ENCODE results near the gene MGAT5.

Gene MGAT5

DNA sequence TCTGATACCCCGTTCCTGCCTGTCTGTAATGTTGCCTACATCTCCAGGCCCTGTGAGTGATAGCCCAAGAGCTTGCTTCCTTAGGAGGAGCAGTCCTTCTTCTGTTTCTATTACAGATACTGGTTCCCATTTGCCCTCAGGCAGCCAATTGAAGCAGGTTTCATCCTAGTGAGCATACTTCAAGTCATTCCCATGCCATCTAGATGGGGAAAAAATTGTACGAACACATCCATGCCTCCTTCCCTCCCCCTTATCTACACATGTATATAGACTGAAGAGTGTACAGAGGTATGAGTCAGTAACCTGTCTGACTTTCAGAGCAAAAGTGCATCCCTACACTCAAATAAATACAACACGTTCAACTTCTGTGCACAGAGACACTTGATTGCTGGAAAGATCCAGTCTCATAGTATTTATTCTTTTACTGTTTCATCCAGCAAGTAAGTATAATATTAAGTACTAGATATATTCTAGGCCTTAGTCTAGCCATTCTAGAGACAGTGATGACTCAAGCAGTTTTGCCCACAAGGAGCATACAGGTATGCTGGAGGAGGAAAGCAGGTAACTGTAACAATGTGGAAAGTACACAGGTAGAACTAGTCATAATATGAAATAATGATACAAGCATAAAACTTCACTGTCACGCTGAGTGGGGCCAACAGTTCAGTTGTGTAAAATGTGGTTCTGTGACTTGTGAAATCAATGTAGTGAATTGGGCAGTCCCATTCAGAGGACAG lies 153.4 kb downstream of the MGAT5 start:
- no peak for DNase-seq

DNA sequence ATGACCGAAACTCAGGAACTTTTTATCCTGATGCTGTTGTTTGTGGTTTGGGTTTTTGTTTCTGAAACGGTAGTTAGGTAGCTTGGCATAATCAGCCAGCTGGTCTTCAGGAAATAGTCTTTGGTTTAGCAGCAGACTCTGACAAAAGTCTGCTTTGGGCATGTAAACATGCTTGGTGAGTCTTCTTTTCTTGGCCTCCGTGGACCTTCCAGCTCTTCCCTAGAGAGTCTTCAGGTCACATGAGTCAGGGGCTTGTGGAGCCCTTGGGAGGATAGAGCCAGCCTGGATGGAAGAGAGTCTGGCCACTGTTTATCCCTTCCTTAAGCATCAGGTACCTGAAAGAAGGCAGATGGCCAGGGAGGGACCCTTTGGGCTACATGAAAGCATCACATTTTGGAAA lies 154.5 kb downstream of the MGAT5 start:
- no peak for DNase-seq

DNA sequence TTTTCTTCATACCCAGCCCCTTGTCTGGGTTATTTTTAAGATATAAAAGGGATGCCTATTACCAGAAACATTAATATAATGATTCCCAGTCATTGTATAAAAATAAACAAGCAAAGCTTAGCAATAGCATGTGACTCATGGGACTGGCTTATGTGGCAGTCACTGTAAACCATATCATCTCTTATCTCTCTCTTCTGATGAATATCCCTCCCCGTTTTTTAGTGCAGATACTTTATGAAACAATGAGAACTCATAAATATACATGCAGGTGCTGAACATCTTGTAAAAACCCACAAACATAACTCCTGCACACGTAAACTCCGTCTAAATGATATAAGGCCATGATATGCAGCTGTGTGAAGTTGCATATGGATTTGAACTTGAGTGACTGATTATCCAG lies 154.9 kb downstream of the MGAT5 start:
- DNase-seq, result no peak

DNA sequence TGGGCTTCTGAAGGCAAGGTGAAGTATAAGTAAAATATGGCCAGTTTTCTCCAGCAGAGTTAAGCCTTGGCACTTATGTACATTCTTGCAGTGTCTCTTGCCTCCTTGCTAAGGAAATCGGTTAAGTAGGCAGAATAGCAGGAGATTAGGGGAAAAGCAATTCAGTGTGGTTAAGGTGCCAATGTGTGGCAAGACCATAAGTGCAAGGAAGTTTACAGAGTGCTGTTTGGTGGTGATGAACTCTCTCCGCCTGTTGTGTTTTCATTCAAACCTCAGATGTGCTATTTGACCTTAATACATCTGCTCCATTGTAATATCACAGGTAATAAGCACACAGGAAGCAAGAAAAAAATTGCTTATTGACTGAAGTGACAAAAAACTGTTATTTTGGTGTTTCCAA lies 156.1 kb downstream of the MGAT5 start:
- DNase-seq, result no peak

DNA sequence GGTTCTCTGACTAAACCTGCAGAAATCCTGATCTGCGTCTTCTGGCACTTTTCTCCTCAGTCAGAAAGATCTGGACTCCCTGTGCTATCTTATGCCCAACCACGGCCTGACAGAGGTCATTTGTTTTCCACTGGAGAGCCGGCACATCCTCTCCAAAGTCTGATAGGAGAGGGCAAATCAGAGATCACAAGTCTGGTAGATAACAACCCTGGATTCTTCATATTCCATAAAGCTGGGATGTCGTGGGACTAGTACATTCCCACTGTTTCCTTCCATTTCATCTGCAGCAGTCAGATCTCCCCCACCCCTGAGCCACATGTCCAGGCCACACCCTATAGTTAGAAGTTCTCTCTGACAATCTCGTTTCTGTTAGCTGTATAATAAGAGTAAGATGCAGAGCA lies 157.0 kb downstream of the MGAT5 start:
- DNase-seq, result no peak

DNA sequence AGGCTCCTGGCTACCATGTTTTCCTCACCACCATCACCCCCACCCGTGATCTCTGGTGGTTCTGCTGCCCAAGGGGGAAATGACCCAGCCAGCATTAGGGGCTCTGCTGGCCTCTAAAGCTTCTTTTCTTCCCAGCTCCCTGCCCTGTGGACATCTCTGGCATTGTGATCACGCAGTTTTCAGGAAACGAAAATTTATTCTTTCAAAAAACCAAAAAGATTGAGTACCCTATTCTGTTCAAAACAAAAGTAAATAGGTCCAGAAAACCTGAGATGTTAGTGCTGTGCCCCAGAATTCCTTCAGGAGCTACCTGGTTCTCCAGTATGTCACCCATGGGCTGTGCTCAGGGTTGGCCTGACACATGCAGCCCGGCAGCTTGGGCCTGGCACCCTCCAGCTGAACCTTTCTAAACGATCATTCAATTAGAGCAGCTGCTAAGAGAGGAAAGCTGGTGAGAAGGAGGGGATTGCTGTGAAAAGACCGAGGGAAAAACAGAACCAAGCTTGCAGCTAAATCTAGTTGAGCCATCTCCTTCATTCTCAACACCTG lies 157.5 kb downstream of the MGAT5 start:
- no peak for DNase-seq

DNA sequence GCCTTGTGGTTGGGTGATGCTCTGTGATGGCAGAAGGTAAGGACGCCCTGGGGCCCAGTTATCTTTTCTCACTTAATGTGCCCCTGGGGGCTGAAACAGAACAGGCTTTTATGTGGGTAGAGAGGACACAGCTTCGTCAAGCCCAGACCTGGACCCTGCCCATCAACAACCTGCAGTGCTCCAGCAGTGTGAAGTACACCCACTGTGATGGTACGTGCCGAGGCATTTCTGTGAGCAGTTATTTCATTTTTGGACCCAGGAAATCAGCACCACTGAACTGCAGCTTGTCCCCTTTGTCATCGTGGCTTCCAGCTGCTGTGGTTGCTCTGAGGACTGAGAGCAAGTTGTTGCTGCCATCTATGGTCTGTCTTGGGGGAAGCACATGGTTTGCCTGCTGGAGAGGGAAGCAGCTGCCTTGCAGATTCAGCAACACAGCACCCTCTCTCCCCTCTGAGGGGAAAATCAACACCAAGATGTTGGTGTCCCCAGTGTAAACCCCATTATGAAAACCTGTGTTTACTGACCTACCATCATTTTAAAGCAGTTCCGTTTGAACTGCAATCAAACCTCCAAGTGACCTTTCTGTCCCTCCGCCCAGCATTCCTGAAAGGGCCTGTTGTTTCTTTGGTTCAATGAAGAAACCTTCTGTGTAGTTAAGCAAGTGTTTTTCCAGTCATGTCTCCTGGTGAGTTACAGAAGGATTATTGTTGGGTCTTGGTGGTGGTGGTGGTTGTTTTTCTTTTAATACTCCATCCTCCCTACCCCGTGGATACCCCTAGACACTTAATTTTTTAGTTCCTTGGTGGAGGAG lies 158.2 kb downstream of the MGAT5 start:
- DNase-seq, result peak; percentile 30

DNA sequence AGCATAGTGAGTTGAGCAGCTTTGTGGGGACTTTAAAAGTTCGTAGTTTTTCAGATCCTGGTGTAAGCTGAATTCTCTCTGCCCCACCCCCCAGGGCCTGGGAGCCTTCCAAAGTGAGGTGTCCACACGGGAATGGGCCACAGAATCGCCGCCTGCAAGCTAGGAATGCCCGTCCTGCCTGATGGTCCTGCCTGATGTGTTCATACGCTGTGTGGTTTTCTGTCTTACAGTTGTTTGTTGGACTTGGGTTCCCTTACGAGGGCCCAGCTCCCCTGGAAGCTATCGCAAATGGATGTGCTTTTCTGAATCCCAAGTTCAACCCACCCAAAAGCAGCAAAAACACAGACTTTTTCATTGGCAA lies 158.7 kb downstream of the MGAT5 start:
- no peak for DNase-seq

DNA sequence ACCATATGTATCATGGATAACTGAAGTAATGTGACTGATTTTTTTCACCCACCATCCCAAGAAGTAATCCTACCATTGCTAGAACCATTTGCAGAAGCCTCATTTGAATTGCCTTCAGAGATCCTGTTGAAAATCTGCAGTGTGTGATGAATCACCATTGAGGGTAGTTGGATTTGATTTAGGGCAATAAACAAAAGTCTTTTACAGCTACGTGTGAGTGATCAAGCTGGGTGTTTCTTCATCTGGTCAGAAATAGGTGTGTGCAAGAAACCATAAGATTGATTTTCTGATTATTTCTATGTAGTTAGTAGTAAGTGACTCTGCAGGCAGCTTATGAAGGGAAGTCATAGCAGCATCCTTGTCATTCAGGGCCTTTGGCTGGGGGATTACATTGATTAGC lies 159.6 kb downstream of the MGAT5 start:
- DNase-seq, result no peak

DNA sequence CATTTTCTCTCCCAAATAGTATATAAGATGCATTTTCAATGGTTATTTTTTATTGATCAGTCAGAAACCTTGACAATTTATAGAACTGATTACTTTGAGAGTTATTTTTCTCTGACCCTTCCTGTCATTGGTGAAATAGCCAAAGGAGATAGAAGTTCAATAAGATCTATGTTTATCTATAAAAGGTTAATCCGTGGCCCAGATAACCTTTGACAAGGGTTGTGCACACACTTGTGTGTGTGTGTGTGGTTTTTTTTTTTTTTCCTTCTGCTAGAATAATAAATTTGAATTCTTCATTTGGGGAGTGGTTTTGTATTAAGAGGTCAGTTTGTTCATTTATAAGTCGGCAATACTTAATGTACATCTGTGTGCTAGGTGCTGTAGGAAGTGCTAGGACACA lies 160.0 kb downstream of the MGAT5 start:
- DNase-seq, result no peak

DNA sequence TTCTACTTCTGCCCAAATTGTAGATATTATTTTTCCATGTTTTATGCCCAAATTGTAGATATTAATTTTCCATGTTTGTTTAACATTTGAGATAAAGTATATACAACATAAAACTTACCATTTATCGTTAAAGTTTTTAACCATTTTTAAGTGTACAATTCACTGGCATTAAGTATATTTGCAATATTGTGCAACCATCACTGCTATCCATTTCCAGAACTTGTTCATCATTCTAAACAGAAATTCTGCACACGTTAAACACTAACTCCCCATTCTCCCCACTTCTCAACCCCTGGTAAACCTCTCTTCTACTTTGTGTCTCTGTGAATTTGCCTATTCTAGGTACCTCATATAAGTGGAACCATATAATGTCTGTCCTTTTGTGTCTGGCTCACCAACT lies 162.1 kb downstream of the MGAT5 start:
- DNase-seq, result no peak

DNA sequence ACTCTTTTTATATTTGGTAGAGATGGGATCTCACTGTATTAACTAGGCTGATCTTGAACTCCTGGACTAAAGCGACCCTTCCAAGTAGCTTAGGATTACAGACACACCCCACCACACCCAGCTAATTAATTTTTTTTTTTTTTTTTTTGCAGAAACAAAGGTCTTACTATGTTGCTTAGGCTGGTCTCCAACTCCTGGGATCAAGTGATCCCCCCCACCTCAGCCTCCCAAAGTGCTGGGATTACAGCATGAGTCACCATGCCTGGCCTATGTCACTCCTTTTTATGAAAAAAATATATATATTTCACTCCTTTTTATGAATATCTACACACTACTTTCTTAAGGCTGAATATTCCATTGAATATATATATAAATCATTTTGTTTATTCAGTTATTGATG lies 162.8 kb downstream of the MGAT5 start:
- DNase-seq, result no peak

DNA sequence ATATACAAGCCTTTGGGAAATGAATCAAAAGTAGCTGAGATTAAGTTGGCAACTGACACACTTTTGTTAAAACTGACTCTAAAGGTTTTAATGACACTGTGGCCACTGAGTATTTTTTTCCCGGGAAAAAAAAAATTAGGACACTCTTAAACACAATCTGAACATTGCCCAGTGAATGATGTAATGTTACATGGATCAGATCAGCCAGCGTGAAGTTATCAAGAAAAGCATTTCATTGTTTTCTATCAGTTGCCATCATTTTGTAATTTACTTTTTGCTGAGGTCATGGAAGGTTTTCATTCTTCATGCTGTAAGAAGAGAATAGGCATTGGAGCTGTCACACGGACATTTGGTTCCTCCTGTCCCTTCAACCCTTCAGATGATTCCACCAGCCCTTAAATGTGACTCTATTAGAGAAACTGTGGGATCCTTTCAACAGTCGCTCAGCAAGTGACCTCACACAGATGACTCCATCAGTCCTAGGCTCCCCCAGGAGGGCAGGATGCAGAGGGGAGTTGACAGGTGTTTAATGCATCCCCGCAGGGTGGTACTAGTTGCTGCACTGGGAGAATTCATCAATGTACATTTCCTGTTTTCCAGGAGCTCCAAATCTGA lies 164.2 kb downstream of the MGAT5 start:
- DNase-seq, result no peak

DNA sequence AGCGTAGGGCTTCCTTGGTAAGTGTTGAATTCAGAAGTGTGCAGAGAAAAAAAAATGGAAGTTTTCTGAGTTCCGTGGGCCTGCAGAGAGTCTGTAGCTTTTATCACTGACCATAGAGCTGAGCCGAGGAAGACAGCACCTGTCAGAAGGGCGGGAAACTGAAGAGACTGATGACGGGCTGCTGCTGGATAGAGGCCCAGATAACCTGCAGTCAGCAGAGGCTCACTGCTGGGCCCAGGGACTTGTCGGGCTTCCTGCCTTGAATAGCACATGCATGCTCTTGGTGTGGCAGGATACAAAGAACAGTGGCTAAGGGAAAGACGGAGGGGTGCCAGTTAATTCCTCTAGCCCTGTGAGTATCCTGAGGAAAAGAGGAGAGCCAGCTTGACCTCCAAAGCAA lies 166.4 kb downstream of the MGAT5 start:
- no peak for DNase-seq

DNA sequence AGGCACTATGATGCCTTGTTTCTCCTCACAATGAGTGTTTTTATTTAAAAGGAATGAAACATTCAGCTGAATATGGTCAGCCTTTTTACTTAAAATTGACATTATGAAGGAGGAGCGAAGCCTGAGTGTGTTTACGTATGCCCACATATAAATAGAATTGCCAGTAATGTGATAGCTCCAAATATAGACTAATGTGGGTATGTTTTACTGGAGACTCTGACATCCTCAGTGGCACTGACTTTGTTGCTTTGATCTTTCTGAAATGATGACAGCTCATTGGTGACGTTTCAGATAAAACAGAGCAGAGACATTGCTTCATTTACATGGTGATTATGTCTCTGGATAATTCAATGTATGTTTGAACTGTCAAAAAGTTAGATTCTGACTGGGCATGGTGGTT lies 167.0 kb downstream of the MGAT5 start:
- DNase-seq, result no peak

DNA sequence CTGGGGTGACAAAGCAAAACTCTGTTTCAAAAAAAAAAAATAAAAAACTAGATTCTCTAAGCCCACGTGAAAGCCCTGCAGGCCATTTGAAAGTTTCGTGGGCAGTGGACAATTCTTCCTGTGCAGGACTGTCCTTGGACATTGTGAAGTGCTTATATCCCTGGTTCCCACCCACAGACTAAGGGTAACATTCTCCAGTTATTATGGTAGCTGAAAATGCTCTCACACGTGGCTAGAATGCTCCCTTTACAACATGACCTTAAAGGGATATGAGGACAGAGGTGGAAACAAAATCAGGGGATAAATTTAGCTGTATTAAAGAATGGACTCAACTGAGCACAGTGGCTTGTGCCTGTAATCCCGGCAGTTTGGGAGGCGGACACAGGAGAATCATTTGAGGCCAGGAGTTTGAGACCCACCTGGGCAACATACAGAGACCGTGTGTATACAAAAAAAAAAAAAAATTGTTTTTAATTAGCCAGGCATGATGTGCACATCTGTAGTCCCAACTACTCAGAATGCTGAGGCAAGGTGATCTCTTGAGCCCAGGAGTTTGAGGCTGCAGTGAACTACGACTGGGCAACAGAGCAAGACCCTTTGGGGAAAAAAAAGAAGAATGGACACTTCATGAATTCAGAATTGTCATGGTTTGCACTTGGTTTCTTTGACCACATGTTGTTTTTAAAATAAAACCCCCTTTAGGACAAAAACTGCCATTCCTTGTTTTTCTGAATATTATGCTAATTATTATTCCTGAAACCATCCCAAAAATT lies 167.9 kb downstream of the MGAT5 start:
- no peak for DNase-seq

DNA sequence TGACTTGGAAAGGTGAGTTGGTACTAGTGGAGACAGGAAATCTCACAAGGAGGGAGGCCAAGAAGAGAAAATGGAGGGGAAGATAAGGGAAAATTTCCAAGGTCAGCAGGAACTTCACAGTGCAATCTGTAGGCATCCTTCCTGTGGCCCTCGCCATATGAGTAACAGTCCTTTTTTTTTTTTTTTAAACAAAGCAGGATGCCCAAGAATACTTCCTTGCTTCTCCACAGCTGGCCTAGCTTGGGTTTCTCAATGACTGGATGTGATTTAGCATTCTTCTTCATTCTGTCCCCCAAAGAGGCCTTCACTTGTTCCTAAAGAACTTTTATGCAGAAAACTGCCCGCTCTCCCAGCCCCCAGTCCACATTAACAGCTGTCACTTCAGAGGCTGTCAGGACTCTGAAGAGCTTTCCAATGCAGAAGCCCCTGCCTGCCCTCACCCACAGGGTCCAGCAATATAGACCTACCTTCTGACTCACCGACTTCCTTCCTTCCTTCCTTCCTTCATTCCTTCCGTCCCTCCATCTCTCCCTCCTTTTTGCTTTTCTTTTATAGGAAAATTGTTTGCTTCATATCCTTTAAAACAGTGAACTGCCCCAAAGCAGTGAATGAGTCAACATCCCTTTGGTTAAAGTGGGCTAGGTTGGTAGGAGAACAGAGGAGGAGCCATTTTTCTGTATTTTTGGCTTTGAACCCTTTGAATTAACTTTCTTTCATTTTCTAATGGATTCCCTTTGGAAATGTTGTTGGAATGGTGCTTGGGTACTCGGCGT lies 172.0 kb downstream of the MGAT5 start:
- no peak for DNase-seq

DNA sequence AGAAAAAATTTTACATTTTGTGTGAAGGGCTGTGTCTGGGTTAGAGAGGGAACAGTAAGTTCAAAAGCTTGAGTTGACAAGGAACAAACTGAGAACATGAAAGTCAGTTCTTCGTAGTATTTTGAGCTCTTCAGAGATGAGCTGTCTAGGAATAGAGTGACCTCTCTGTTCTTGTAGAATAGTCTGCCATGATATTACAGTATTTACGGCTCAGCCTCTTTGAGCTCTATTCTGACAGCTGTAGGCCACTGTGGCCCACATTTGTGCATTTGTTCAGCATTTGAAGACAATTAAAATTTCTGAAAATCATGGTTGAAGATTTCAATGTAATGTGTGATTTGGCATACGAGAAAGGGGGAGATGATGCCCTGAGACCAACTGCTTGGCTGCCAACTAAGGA lies 172.8 kb downstream of the MGAT5 start:
- no peak for DNase-seq

DNA sequence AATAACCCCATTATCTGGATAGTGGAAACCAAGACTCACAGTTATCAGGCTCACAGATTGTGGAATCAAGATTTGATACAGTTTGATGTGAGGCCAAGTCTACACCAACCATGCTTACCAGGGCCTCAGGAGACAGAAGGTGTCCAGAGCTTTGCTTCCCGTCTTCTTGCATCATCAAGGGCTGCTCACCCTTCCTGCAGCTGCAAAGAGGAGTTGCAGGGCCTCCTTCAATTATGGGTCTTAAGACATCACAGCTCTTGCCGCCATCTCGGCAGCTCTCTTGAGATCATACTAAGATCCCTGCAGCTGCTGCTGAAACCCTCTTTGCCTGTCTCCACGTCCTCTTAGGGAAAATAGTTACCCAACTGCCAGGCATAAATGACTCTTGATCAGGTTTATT lies 176.0 kb downstream of the MGAT5 start:
- DNase-seq, result no peak

DNA sequence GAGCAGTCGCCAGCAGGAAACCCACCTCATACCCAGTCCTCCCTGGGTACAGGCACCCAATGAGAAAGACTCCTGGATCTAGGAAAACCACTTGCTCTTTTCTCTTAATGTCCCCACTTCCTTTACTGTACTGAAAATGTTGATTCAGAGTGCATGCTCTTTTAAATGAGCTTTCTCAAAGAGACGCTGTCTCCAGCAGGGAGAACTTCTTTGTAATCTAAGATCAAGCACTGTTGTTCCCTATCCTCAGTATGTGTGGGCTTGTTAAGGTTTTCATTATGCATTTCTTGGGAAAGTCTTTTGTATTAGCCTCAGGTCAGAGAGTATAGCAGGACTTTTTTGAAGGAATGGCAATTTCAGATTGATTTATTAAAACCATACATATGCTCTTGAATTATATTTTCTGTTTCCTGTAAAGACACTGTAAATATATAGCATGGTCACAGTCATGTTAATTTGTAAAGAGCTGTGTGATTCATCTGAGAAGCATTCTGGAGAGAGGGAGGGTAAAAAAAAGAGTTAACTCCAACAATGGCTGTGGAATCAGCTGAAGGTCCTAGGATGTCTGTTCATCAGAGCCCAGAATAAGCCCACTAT lies 178.1 kb downstream of the MGAT5 start:
- no peak for DNase-seq

DNA sequence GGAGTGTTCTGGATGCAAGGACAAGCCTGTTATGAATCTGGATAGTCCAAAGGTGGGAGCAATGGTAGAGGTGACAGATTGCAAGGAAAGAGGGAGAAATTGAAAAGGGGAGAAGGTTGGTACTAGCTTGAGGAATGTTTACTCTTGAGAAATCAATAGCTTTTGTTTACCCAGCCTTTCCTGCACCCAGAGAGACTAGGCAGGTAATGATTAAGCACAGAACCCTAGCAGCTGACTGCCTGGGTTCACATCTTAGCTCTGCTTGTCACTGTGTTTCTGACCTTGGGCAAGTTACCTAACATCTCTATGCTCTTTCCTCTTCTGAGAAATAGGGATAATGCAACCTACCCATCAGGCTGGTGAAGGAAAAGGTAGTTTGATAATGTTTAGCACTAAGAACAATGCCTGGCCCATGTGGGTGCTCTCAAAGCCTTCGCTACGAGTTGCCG lies 178.6 kb downstream of the MGAT5 start:
- no peak for DNase-seq

DNA sequence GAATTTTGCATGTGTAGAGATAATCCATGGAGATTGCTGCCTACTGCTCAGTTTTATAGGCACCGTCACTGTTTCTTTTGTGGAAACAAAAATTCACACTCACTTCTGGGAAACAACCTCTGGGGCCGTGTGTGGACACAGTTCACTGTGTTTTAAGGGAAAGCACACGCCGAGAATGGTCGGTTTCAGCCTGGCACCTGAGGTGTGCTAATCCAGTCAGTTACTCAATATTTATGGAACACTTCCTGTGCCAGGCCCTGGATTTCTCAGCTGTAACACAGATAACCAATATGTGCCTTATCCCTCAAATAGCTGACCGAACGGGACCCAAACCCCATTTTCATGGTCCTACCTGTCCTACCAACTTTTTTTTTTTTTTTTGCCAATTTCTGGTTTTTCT lies 179.6 kb downstream of the MGAT5 start:
- DNase-seq, result no peak
